SKM-1 (cell line): ENCODE results near the gene EFR3B.
"Not testable (repeated sequence)": the region's sequence is repeated elsewhere in the genome, so short reads cannot be mapped to it uniquely, and the experiment has no call there.

Experiments used
- DNase-seq: peaks from one replicate; lab custom pipeline; 2025; ENCODE audit not compliant: unreplicated experiment; lab: John Stamatoyannopoulos, UW

The EFR3B gene

DNA sequence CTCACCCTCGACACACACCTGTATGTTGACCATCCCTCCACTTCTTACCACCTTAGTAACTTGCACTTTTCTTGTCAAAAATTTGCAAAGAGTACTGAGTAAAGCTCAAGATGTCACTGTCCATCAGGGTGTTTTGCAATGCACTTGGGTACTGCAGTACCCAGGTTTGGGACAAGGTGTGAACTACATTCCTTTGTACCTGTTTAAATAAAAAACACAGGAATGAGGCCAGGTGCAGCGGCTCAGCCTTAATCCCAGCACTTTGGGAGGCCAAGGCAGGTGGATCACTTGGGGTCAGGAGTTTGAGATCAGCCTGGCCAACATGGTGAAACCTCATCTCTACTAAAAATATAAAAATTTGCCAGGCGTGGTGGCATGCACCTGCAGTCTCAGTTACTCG is 98.7 kb downstream of the EFR3B start:
- DNase-seq, result not testable (repeated sequence)

DNA sequence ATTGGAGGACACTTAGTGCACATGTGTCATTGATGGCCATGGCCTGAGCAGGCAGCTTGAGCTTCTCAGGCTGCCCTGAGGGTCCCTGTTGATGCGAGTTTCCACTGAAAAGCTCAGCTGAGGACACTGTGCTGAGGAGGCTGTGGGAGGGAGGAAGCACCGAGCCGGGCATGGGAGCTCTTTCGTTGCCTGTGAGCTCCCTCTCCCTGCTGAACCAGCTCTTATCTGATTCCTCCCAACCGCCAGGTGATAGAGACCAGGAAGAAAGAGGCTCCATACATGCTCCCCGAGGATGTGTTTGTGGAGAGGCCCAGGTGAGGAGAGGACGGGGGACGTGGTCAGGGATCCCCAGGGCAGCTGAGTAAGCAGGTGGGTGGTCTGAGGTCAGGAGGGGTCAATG is 99.2 kb downstream of the EFR3B start:
- DNase-seq, result no peak

DNA sequence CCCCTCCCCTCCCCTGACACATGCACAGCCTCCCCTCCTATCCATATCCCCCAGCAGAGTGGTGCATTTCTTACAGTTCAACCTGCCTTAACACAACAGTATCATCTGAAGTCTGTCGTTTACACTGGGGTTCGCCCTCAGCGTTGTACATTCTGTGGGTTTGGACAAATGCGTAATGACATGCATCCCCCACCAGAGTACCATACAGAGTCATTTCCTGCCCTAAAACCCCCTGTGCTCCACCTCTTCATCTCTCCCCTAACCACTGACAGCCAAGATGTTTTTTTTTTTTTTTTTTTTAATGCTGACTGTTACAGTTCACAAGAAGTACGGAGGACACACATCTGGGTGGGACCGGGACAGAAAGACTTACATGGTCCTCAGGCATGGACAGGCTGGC is 103.9 kb downstream of the EFR3B start:
- no peak for DNase-seq

DNA sequence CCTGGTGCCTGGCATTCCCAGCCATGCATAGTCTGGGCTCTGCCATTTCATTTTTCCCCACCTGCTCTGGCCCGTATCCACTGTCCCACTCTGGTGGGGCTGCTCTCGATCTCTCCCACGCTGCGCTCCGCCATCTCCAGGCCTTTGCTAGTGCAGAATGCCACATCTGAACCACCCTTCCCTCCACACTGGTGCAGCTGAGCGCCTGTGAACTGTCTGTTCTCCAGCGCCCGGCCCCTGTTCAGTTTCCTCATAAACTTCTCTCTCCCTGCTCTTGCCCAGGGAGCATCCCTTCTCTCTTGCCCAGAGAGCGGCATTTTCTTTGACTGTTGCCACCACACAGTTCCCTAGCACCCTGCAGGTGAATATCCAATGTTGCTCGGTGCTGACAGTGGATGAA is 105.0 kb downstream of the EFR3B start:
- no peak for DNase-seq

DNA sequence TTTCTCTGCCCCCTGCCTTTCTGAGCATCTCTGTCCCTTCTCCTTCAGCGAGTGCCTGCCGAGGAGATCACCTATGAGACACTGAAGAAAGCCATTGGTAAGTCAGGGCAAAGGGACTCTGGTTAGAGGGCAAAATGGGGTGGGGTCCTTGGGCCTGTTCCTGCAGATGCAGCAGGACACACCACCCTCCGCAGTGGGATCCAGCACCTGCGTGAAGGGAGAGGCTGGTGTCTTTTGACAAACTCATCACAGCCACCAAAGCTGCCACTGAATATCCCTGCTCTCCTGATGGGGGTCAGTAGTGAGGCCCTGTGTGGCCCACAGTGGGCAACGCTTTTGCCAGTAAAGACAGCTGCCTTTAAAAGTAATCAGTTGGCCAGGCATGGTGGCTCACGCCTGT is 107.8 kb downstream of the EFR3B start:
- DNase-seq, result no peak

DNA sequence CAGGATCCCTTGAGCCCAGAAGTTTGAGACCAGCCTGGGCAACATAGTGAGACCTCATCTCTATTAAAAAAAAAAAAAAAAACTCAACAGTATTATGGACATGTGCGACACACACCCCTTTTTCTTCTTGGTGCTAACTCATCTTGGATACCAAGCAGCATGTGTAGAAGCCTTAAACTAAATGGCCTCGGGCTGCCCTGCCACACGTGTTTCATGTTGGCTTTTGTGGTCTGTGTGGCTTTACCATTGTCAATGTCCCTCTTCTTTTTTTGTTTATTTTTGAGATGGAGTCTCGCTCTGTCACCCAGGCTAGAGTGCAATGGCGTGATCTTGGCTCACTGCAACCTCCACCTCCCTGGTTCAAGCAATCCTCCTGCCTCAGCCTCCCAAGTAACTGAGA is 109.1 kb downstream of the EFR3B start:
- DNase-seq, result not testable (repeated sequence)

DNA sequence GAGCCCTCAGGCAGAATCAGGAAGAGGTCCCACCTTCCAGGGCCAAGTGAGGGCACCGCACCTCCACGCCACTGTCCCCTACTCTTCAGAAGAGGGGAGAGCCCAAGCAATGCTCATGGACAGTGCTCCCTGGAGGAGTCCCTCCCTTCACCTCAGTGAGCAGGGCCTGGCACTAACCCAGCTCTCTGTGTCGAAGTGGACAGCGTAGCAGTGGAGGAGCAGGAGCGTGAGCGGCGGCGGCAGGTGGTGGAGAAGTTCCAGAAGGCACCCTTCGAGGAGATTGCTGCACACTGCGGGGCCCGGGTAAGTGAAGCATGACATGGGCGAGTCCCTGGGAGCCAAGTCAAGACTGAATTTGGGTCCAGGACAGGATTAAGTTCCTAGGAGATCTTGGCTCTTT is 109.8 kb downstream of the EFR3B start:
- no peak for DNase-seq

DNA sequence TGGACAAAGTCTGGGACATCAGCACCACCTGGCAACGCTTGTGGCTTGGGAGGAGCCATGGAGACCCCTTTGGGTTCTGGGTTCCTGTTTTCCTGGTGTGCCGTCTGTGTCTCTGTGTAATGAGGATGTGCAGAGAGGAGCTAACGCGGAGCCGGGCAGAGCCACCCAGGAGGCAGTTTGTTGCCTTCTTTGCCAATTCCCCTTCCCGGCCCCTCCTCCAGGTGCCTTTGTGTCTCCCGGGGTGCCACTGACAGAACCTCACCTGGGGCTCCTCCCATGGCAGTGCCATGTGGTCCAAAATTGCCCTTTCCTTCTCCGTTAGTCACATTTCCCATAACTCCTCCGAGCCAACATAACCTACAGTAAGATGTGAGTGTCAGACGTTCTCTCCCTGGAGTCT is 113.5 kb downstream of the EFR3B start:
- DNase-seq, result no peak

DNA sequence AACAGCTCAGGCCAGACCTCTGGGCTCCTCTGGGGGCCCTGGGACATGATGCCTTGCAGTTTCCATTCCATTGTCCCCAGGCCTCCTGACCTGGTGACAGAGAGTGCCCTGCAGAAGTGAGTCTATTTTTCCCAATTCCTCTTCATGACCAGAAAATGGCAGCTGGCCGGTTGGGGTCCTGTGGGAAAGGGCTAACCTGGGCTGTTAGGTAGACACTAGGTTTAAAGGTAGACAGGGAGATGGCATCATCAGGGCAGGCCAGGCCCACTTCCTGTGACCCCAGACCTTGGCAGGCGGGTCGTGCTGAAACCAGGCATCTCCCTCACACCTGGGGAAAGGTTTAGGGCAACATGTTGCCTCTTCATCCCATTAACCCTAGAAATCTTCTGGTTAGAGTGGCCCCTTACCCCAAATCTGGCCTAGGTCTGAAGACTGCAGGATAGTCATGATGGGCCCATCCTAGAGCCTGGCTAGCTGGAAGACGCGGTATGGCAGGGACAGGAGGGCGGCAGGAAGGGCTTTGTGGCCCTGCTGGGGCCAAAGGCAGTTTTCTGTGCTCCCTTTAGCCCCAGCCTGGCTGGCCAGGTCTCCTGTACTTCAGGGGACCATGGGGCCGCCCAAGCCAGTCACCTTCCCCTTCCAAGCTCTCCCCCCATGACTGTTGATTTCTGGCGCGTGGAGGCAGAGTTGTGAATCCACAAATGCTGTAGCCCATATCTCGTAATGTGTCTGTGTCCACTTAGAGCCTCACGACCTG is 116.4 kb downstream of the EFR3B start:
- DNase-seq, result no peak

DNA sequence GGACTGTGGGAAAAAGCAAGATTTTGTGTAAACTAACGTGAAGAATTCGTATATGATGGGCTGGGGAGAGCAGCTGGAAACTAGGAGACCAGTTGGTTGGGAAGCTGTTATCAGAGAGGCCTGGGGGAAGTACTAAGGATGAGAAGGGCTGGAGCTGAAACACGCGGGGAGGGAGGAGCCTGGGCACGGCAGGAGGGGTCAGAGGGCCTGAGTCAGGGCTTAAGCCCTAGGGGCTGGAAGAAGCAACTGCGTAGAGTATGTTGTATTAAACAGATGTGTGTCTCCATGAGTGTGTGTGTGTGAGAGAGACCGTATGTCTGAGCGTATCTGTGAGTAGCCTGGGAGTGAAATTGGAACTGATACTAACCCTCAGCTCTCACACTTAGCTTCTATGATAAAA is 118.1 kb downstream of the EFR3B start:
- no peak for DNase-seq

DNA sequence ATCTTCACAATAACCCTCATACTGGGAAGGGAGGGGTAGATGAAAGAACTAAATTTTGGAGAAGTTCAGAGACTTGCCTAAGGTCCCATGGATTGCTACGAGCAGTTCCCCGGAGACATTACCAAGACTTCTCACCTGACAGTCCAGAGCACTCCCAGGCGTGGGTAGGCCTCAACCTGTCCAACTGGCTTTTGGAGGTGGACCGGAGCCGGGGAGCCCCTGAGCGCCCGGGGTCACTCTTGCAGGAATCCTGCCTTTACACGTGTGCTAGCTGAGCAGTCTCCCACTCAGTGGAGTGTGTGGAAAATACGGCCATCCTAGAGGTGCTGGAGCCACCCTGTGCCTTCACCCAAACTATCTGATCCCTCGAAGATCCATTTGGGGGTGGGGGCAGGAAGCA is 118.5 kb downstream of the EFR3B start:
- DNase-seq, result no peak

DNA sequence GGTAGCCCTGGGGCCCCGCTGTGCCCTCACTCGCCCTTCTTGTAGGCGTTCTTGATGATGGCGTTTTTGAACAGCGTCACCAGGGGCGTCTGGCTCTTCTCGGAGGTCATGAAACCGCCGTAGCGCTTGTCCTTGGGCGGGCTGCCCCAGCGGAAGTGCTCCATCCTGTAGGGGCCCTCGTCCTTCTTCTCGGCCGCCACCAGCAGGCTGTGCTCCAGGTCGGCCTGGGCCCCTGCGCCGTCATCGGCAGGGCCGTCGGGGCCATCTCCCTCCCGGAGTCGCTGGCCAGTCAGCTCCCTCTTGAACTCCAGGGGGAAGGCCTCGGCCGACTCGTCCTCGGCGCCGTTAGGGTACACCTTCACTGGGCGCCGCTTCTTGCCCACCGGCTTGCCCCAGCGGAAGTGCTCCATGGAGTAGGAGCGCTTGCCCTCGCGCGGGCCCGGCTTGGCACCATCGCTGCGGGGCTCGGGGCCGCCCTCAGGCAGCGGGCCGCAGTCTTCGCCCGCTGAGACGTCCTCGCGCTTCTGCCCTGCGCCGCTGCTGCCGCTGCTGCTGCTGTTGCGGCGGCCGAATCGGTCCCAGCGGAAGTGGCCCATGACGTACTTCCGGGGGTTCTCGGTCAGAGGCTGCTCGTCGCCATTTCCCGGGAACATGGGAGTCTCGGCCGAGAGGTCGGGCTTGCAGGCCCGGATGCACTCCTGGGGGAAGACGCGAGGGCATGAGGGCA is 119.3 kb downstream of the EFR3B start:
- DNase-seq, result no peak

DNA sequence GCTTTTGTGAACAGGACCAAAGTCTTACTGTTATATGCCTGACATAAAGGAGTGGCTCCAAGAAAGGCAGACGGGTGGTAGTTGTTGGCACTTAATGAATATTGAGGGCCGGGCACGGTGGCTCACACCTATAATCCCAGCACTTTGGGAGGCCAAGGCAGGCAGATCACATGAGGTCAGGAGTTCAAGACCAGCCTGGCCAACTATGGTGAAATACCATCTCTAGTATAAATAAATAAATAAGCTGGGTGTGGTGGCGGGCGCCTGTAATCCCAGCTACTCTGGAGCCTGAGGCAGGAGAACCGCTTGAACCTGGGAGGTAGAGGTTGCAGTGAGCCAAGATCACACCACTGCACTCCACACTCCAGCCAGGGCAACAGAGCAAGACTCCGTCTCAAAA is 120.2 kb downstream of the EFR3B start:
- DNase-seq, result not testable (repeated sequence)

DNA sequence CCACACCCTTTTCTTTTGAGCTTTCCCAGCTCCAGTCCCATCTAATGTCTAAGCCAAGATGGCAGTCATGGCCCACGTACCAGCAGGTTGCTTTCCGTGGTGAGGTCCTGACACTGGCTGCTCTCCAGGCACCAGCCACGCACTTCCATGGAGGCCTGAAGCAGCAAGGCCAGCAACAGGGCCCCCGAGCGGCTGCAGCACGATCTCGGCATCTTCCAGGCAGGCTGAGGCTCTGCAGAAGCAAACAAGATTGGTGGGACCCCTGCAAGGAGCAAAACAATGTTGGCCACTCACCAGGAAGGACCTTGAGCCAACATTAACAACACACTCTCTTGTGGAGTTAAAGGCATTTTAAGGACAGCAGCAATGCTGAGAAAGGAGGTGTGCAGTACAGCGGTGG is 122.7 kb downstream of the EFR3B start:
- DNase-seq, result no peak

DNA sequence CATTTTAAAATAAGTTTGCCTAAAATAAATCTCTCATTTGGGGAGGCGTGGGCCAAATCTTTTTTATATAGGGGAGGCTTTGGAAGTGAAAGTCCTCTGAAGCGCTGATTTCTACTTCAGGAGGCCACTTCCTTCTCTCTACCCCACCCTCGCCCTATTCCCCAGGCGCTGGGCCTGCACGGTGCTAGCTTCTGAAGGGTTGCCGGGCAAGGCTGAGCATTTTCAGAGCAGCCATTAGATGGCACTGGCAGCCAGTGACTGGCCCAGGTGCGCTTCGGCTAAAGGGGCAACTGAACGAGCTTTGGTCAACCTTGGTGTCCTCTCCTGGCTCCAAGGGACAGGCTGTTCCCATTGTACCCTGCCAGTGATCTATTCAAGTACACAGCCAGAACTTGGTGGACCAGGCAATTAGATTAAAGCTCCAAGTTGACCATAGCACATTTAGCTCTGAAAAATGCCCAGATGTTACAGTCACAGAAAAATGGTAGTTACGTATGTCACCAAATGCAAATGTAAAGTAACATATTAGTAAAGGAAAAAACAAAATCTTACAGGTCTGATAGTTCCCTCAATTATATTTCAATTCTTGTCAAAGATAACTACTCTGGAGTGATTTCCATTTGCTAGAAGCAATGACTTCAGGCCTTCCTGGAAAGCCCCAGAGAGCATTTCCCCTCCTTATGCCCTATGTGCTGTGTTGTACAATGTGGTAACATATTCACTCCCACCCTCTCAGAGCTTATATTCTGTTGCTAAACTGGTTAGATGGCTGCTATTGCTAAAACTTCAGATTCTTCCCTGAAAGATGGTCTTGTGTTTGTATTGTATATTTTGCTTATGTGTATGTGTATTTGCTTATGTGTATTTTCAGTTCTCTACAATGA is 124.4 kb downstream of the EFR3B start:
- no peak for DNase-seq

DNA sequence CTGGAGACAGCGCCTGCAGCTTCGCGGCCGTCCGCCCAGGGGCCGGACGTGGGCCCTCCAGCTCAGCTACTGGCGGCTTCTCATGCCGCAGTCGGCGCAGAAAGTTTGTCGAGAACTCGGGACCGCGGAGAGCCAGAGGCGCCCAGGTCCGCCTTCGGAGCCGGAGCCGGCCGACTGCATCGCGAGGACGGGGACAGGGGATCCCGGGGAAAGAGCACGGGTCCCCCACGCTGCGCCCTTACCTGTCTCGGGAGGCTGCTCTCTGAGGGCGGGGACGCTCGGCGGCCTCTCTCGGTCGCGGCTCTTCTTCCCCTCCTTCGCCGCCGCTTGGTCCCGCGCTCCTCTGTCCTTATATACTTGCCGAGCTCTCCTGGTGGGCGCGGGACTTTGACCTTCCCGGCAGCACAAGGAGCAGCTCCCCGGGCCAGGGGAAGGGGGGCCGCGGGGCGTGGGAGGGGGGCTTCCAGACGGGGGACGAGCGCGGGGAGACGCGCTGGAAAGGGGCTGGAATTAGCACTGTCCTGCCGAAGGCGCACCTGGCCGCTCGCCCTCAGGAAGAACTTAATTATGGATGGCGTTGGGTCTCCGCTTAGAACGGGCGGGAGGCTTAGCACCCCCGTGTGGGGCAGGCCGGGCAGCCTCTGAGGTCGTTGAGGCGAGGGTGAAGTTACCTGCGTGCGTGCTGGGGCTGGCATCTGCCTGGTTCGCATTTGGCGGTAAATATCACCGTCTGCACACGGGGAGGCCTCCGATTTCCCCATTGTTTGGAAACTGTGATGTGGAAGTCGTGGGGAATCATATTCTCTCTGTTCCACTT is 126.6 kb downstream of the EFR3B start, which contains the start of gene POMC:
POMC (minus strand) TSS at position 325 of the 817 bp plus-strand sequence. CDS start 3,808 bp downstream, outside the sequence.
- DNase-seq, result no peak

DNA sequence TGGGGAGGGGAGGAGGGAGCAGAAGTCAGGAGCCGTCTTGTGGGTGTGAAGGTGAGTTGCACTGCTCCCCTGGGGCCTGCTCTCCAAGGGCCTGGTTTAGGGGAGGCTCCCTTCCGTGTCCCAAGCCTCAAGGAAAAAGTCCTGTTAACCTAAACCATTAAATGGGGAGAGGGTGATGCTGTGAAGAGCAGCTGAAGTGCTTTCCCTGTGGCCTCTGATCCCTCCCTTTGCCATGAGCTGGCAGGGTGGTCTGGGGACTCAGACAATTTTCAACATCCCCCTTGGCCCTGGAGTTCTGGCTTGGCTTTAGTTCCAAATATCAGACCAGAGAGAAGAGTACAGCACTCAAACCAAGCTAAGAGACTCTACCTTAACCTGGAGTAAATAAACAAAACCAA is 127.2 kb downstream of the EFR3B start:
- DNase-seq, result no peak

DNA sequence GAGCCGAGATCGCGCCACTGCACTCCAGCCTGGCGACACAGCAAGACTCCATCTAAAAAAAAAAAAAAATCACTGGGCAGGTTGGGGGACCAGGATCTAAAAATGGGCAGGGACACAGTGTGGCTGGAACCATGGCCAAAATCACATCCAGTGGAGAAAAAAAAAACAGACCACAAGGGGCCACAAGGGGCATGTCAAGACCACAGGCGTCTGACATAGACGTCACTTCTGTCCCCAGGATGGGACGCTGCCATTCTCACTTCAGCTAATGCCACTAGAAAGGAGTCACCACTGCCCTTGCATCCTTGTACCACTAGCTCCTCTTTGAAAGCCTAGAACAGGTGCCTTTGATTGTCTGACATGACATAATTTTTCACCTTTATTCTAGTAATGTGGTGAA is 129.0 kb downstream of the EFR3B start:
- DNase-seq, result no peak

DNA sequence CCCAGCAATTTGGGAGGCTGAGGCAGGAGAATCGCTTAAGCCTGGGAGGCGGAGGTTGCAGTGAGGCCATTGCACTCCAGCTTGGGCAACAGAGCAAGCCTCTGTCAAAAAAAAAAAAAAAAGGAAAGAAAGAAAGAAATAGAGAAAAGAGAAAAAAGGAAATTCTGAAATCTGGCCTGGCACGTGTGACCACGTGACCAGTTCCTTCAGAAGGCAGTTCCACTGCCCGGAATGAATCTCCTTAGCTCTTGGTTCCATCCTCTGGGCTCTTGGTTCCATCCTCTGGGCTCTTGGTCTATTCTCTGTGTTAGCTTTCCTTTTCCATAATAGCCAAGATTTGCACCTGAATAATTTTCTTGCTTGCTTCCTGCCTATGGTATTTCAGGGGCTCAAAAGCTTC is 131.8 kb downstream of the EFR3B start:
- no peak for DNase-seq

DNA sequence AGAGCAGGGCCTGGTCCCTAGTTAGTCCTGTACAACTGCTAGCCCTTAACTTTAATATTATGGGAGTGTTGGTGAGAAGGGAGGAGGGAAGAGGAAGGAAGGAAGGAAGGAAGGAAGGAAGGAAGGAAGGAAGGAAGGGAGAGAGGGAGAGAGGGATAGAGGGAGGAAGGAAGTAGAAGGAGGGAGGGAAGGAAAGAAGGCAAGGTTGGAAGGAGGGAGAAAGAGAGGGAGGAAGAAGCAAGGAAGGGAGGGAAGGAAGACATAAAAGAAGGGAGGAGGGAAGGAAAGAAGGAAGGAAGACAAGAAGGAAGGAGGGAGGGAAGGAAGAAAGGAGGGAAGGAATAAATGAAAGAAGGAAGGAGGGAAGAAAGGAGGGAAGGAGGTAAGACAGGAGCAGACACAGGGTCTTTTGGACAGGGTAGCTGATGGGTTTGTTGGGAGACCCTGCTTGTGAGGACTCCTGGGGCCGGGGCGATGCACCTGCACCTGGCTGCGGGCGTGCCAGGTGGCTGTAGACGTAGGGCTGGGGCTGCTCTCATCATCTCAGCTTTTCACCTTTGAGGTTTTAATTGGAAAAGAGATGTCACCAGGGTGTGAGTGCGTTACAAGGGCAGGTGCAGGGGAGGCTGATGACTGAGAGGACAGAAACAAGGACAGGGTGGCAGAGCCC is 132.5 kb downstream of the EFR3B start:
- no peak for DNase-seq
